Fibroblast of lung (primary cell): ENCODE data around the gene PRKAA1.

Source experiments
- CTCF ChIP-seq, 2 donors: IDR thresholded peaks in 1 of 2; conservative IDR thresholded peaks in 1 of 2; 1 replicate in 1 of 2; 2 replicates in 1 of 2; pipeline ENCODE4 v1.5.1; 2011 to 2012; ENCODE audit warnings: low read length in 2 of 2, control low read depth in 1 of 2, inconsistent platforms in 1 of 2, low read depth in 1 of 2, mild to moderate bottlenecking in 1 of 2
- EZH2 ChIP-seq: IDR thresholded peaks from 2 replicates; pipeline ENCODE4 v1.5.1; 2012; ENCODE audit warnings: low read length, control low read depth, mild to moderate bottlenecking; ENCODE audit errors: missing control alignments

GRCh38 chr5:40774623-40775022 is 23.6 kb downstream of the PRKAA1 start:
- TF ChIP-seq CTCF (conservative IDR thresholded peaks at IDR 0.05 in 1 of 2, IDR thresholded peaks at IDR 0.05 in 1 of 2; ENCODE audit: low read depth in 1 of 2, low read length in 2 of 2), result no peak
- TF ChIP-seq EZH2, result no peak
